IgD-negative memory B cell (primary cell): ENCODE data around the gene MAML2. TPM values are rescaled to one million over a fixed set of nuclear protein-coding genes. Genes with fewer than 3 reads are reported as not detected.

ENCODE experiments used
- H3K27ac Mint-ChIP-seq, 3 donors: one replicate each; pipeline ENCODE4 v1.8.0; 2020 to 2022; ENCODE audit warnings: mild to moderate bottlenecking in 3 of 3, mixed read lengths in 3 of 3, moderate library complexity in 1 of 3
- H3K27me3 Mint-ChIP-seq: one replicate; pipeline ENCODE4 v1.8.0; 2021; ENCODE audit warnings: mixed read lengths
- H3K36me3 Mint-ChIP-seq: one replicate; pipeline ENCODE4 v1.8.0; 2020; ENCODE audit warnings: mild to moderate bottlenecking, mixed read lengths
- H3K4me1 Mint-ChIP-seq, 3 donors: one replicate each; pipeline ENCODE4 v1.8.0; 2020 to 2022; ENCODE audit warnings: mixed read lengths in 3 of 3, mild to moderate bottlenecking in 1 of 3
- H3K4me3 Mint-ChIP-seq, 4 donors: one replicate each; pipeline ENCODE4 v1.8.0; 2020 to 2022; ENCODE audit warnings: mild to moderate bottlenecking in 4 of 4, mixed read lengths in 4 of 4, moderate library complexity in 3 of 4
- H3K9me3 Mint-ChIP-seq, 3 donors: one replicate each; pipeline ENCODE4 v1.8.0; 2020 to 2021; ENCODE audit warnings: mixed read lengths in 3 of 3, mild to moderate bottlenecking in 1 of 3
- polyA plus RNA-seq: library from polyadenylated mRNA; unstranded; fragments of 300-500 nt; fragmentation: Illumina TruSeq; gene quantifications from one replicate; pipeline ENCODE4 v1.2.3, GENCODE V29; 2021

The MAML2 gene
- polyA plus RNA-seq, 1 donor from 2014 or later = 9.3 TPM

GRCh38 chr11:96113193-96113681, 229.8 kb downstream of the MAML2 start:
- no peaks in the 10 kb centered on the region for H3K27me3 Mint-ChIP-seq
- H3K9me3 Mint-ChIP-seq = no peaks in the 10 kb centered on the region
- H3K4me1 Mint-ChIP-seq = peaks cover 7 to 20% (median 14%) of the 10 kb centered on the region in 3 donors
- H3K36me3 Mint-ChIP-seq = peaks cover 6% of the 10 kb centered on the region
- peak overlapping the region in 2 of 3 donors; percentile 16 to 55 for H3K27ac Mint-ChIP-seq
- no peak overlapping the region for H3K4me3 Mint-ChIP-seq

- Mint-ChIP-seq H3K4me1 (peaks cover 7 to 15% (median 10%) of the 10 kb centered on the region in 3 donors), H3K27me3 (no peaks in the 10 kb centered on the region), H3K4me3 (no peak overlapping the region), H3K36me3 (peaks cover 4% of the 10 kb centered on the region), H3K9me3 (no peaks in the 10 kb centered on the region), H3K27ac (peak overlapping the region in 1 of 3 donors; percentile 15)
Measured at GRCh38 chr11:96112192-96113128, 230.5 kb downstream of the MAML2 start.

DNA sequence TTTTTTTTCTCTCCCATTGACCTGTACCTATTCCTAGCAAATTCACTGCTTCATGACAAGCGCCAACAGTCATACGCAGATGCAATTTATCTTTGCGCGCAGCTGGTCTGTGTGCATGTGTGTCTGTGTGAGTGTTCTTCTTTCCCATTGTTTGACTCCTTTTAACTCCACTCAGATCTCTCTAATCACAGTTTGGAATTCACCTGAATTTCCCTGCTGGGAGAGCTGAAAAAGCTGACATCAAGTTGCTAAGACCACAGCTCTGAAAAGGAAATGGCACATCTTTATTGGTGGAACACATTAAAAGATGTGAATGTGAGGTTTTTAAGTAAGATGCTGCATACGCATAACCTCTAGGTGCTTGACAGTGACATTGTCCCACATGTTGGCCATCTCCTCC, 231.7 kb downstream of the MAML2 start:
- H3K4me1 Mint-ChIP-seq = peaks cover 7 to 16% (median 9%) of the 10 kb centered on the region in 3 donors
- H3K9me3 Mint-ChIP-seq = no peaks in the 10 kb centered on the region
- no peak overlapping the region for H3K4me3 Mint-ChIP-seq
- no peaks in the 10 kb centered on the region for H3K27me3 Mint-ChIP-seq
- H3K27ac Mint-ChIP-seq = no peak overlapping the region
- H3K36me3 Mint-ChIP-seq = peaks cover 4% of the 10 kb centered on the region

DNA sequence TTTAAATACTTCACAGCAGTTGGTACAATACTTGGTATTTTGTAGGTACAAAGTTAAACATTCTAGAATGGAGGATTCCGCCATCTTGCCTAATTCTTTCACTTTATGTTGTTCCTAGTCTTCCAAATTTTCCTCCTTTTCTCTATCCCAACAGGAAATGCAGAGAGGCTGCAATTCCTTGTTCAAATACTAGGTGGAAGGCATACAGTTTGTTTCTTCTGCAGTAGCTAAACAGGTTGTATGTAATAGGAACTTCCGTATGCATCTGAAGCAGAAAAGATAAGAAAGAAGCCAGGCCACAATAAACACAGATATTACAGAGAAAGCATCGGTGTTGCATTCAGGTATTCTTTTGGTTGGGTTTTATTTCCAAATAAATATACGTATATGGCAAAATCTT, 232.7 kb downstream of the MAML2 start:
- Mint-ChIP-seq H3K4me1 (peaks cover 6 to 18% (median 11%) of the 10 kb centered on the region in 3 donors), H3K9me3 (no peaks in the 10 kb centered on the region), H3K27me3 (no peaks in the 10 kb centered on the region), H3K36me3 (no peaks in the 10 kb centered on the region), H3K4me3 (no peak overlapping the region), H3K27ac (no peak overlapping the region)

- no peak overlapping the region for H3K27ac Mint-ChIP-seq
- H3K9me3 Mint-ChIP-seq = no peaks in the 10 kb centered on the region
- peaks cover 6 to 23% (median 15%) of the 10 kb centered on the region in 3 donors for H3K4me1 Mint-ChIP-seq
- no peak overlapping the region for H3K4me3 Mint-ChIP-seq
- H3K36me3 Mint-ChIP-seq = no peaks in the 10 kb centered on the region
- H3K27me3 Mint-ChIP-seq = no peaks in the 10 kb centered on the region
Measured at GRCh38 chr11:96109331-96110030, 233.5 kb downstream of the MAML2 start.

- peaks cover 4 to 26% (median 18%) of the 10 kb centered on the region in 3 donors for H3K4me1 Mint-ChIP-seq
- H3K9me3 Mint-ChIP-seq = no peaks in the 10 kb centered on the region
- no peaks in the 10 kb centered on the region for H3K27me3 Mint-ChIP-seq
- no peak overlapping the region for H3K4me3 Mint-ChIP-seq
- H3K36me3 Mint-ChIP-seq = peaks cover 2% of the 10 kb centered on the region
- H3K27ac Mint-ChIP-seq = no peak overlapping the region
Measured at GRCh38 chr11:96107143-96107824, 235.7 kb downstream of the MAML2 start.

- Mint-ChIP-seq H3K4me1 (peaks cover 4 to 26% (median 18%) of the 10 kb centered on the region in 3 donors), H3K4me3 (no peak overlapping the region), H3K27ac (no peak overlapping the region), H3K36me3 (peaks cover 3% of the 10 kb centered on the region), H3K27me3 (no peaks in the 10 kb centered on the region), H3K9me3 (no peaks in the 10 kb centered on the region)
Measured at GRCh38 chr11:96106645-96107044, 236.3 kb downstream of the MAML2 start.

GRCh38 chr11:96105944-96106343, 237.1 kb downstream of the MAML2 start:
- Mint-ChIP-seq H3K4me3 (no peak overlapping the region), H3K27ac (peak overlapping the region in 1 of 3 donors; percentile 13), H3K9me3 (no peaks in the 10 kb centered on the region), H3K36me3 (peaks cover 3% of the 10 kb centered on the region), H3K27me3 (no peaks in the 10 kb centered on the region), H3K4me1 (peaks cover 4 to 23% (median 18%) of the 10 kb centered on the region in 3 donors)

DNA sequence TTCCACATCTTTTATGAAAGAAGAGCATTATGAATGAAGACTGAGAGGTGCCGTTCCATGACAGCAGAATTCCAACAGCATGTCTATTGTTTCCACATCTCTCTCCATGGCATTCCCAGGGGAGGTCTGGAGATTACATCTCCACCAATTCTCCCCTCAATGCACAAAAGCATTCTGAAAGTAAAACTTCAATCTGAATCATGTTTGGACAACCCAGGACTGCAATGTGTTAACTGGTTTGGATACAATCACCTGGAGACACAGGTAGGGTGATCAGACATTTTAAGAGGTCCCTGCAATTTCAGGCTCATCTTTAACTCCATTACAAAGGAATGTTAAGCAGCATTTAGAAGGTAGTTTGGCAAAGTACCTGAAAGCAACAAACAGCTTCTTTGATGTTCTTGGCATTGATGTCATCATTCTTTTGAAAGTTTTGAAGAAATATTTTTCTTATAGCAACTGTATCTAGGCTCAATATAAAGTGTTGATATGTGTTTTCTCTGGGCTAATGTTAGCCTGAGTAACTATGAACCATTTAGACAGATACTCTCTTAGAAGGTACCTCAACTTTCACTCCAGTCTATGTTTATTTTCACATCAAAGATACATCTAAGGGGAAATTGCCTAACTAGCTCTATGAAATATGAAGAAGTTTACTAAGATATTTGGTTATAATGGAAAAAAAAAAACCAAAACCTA, 237.6 kb downstream of the MAML2 start:
- peak overlapping the region in 1 of 3 donors; percentile 13 for H3K27ac Mint-ChIP-seq
- peaks cover 4 to 23% (median 18%) of the 10 kb centered on the region in 3 donors for H3K4me1 Mint-ChIP-seq
- H3K36me3 Mint-ChIP-seq = peaks cover 3% of the 10 kb centered on the region
- H3K27me3 Mint-ChIP-seq = no peaks in the 10 kb centered on the region
- H3K9me3 Mint-ChIP-seq = no peaks in the 10 kb centered on the region
- H3K4me3 Mint-ChIP-seq = no peak overlapping the region

DNA sequence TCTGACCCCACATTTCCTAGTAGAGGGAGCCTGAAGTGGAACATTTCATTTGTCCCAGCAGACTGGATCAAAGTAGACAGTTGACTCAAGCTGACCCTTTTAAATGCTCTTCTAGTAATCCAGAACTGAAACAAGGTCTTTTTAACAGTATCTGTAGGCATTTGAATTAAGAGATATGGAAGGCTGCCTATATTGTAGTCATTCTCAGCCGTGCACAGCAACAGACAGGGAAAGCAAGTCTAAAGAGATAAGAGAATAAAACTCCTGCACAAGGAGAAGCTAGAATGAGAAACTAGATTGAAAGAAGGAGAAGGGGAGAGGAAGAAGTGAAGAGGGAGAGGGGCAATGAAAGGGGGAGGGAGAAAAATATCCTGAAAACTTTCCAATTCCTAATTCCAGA, 238.5 kb downstream of the MAML2 start:
- H3K36me3 Mint-ChIP-seq = peaks cover 3% of the 10 kb centered on the region
- no peaks in the 10 kb centered on the region for H3K9me3 Mint-ChIP-seq
- no peaks in the 10 kb centered on the region for H3K27me3 Mint-ChIP-seq
- H3K4me1 Mint-ChIP-seq = peaks cover 4 to 23% (median 18%) of the 10 kb centered on the region in 3 donors
- no peak overlapping the region for H3K27ac Mint-ChIP-seq
- no peak overlapping the region for H3K4me3 Mint-ChIP-seq

DNA sequence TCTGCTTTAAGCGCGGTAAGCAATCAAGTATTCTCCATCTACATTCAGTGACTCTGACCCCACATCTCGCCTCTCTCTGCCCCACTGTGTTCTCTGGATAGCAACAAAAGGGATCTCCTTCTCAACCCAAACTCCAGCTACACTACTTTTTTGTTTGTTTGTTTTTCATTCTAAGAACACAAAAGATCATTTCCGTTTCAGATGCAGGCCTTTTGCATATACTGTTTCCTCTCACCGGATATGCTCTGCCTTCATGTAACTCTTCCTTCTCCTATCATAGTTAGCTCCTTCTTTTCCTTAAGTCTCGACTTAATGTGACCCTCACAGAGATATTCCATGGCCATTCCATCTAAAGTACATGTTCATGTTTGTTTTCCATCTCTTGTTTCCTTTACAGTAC, 239.3 kb downstream of the MAML2 start:
- Mint-ChIP-seq H3K4me3 (no peak overlapping the region), H3K27ac (peak overlapping the region in 1 of 3 donors; percentile 4), H3K4me1 (peaks cover 4 to 27% (median 25%) of the 10 kb centered on the region in 3 donors), H3K9me3 (no peaks in the 10 kb centered on the region), H3K27me3 (no peaks in the 10 kb centered on the region), H3K36me3 (peaks cover 3% of the 10 kb centered on the region)

DNA sequence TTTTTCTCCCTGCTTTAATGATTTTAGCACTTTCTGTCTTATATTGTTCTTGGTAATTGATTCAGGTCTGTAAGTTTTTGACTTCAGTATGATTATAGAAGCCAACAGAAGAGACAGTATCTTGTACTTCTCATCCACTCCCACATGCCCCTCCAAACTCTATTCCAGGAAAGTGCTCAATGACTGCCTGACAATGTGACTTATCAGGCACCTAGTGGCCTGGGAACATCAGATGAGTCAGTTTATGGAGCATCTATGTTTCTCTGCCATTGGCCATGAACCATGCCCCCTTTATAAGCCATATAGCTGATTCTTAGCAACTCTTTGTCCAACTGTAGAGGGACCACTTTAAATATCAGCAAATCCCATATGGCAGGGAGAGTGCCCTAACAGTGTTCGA, 239.9 kb downstream of the MAML2 start:
- no peaks in the 10 kb centered on the region for H3K9me3 Mint-ChIP-seq
- no peak overlapping the region for H3K27ac Mint-ChIP-seq
- peak overlapping the region in 1 of 4 donors; percentile 52 for H3K4me3 Mint-ChIP-seq
- H3K4me1 Mint-ChIP-seq = peaks cover 4 to 27% (median 26%) of the 10 kb centered on the region in 3 donors
- H3K36me3 Mint-ChIP-seq = peaks cover 3% of the 10 kb centered on the region
- H3K27me3 Mint-ChIP-seq = no peaks in the 10 kb centered on the region

DNA sequence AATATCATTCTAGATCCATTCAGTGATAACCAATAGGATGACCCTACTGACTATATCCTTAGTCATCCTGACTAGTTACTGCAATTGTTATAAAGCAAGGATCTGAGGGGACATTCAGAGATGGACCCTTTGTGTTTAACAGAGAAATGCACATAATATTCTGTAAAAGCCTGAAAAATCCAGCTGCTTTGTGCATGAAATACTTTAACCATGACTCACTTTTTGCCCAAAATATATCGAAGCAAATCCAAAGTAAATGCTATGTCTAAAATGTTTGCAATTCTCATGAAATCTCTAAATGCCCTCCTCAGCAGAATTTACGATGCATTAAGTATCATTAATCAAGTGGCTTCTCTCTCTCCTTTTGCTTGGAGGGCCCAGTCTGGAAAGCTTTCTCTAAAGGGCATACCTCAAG, 240.3 kb downstream of the MAML2 start:
- H3K27ac Mint-ChIP-seq = no peak overlapping the region
- peaks cover 4 to 27% (median 26%) of the 10 kb centered on the region in 3 donors for H3K4me1 Mint-ChIP-seq
- no peaks in the 10 kb centered on the region for H3K27me3 Mint-ChIP-seq
- peaks cover 3% of the 10 kb centered on the region for H3K36me3 Mint-ChIP-seq
- H3K9me3 Mint-ChIP-seq = no peaks in the 10 kb centered on the region
- H3K4me3 Mint-ChIP-seq = peak overlapping the region in 1 of 4 donors; percentile 52

GRCh38 chr11:96101146-96101545, 241.8 kb downstream of the MAML2 start:
- Mint-ChIP-seq H3K27me3 (no peaks in the 10 kb centered on the region), H3K4me3 (no peak overlapping the region), H3K27ac (no peak overlapping the region), H3K4me1 (peaks cover 5 to 36% (median 28%) of the 10 kb centered on the region in 3 donors), H3K9me3 (no peaks in the 10 kb centered on the region), H3K36me3 (peaks cover 3% of the 10 kb centered on the region)
